ENCODE data around the gene ZMYND19.
"Not testable (repeated sequence)": the region's sequence is repeated elsewhere in the genome, so short reads cannot be mapped to it uniquely, and the experiment has no call there.

ZMYND19 gene

GRCh38 chr9:137564817-137565411 is 25.4 kb downstream of the ZMYND19 start:
- H3K36me3 ChIP-seq (ENCODE audit: control insufficient read depth, insufficient read depth, low read length), result peaks cover 24% of the 10 kb centered on the region

GRCh38 chr9:137564134-137564533 is 26.2 kb downstream of the ZMYND19 start:
- H3K36me3 ChIP-seq (ENCODE audit: control insufficient read depth, insufficient read depth, low read length), result peaks cover 24% of the 10 kb centered on the region
- no peaks in the 10 kb centered on the region for H3K9me3 ChIP-seq (ENCODE audit: control insufficient read depth, insufficient read depth, low read length)
- H3K4me1 ChIP-seq (ENCODE audit: control insufficient read depth, insufficient read depth, low read length), result no peaks in the 10 kb centered on the region
- no peak overlapping the region for H3K4me3 ChIP-seq (ENCODE audit: low read depth, low read length)
- H3K9ac ChIP-seq (ENCODE audit: low read depth, low read length), result no peak overlapping the region
- H3K27me3 ChIP-seq (ENCODE audit: control insufficient read depth, insufficient read depth, low read length), result no peaks in the 10 kb centered on the region

More at GRCh38 chr9:137564817-137565411, 25.4 kb downstream of the ZMYND19 start:
- Histone ChIP-seq H3K27me3 (ENCODE audit: control insufficient read depth, insufficient read depth, low read length) (no peaks in the 10 kb centered on the region), H3K4me1 (ENCODE audit: control insufficient read depth, insufficient read depth, low read length) (no peaks in the 10 kb centered on the region), H3K9me3 (ENCODE audit: control insufficient read depth, insufficient read depth, low read length) (no peaks in the 10 kb centered on the region), H3K4me3 (ENCODE audit: low read depth, low read length) (no peak overlapping the region), H3K9ac (ENCODE audit: low read depth, low read length) (no peak overlapping the region)

- Histone ChIP-seq H3K27me3 (ENCODE audit: control insufficient read depth, insufficient read depth, low read length) (no peaks in the 10 kb centered on the region), H3K4me1 (ENCODE audit: control insufficient read depth, insufficient read depth, low read length) (no peaks in the 10 kb centered on the region), H3K9ac (ENCODE audit: low read depth, low read length) (no peak overlapping the region), H3K4me3 (ENCODE audit: low read depth, low read length) (no peak overlapping the region), H3K36me3 (ENCODE audit: control insufficient read depth, insufficient read depth, low read length) (peaks cover 22% of the 10 kb centered on the region), H3K9me3 (ENCODE audit: control insufficient read depth, insufficient read depth, low read length) (no peaks in the 10 kb centered on the region)
Observed at GRCh38 chr9:137558127-137558526, 32.2 kb downstream of the ZMYND19 start.

GRCh38 chr9:137556069-137556838 is 34.1 kb downstream of the ZMYND19 start:
- H3K9me3 ChIP-seq (ENCODE audit: control insufficient read depth, insufficient read depth, low read length), result no peaks in the 10 kb centered on the region
- H3K4me1 ChIP-seq (ENCODE audit: control insufficient read depth, insufficient read depth, low read length), result no peaks in the 10 kb centered on the region
- no peaks in the 10 kb centered on the region for H3K27me3 ChIP-seq (ENCODE audit: control insufficient read depth, insufficient read depth, low read length)
- H3K9ac ChIP-seq (ENCODE audit: low read depth, low read length), result no peak overlapping the region
- no peak overlapping the region for H3K4me3 ChIP-seq (ENCODE audit: low read depth, low read length)
- peaks cover 21% of the 10 kb centered on the region for H3K36me3 ChIP-seq (ENCODE audit: control insufficient read depth, insufficient read depth, low read length)

GRCh38 chr9:137555179-137555578 is 35.1 kb downstream of the ZMYND19 start:
- Histone ChIP-seq H3K9ac (ENCODE audit: low read depth, low read length) (no peak overlapping the region), H3K36me3 (ENCODE audit: control insufficient read depth, insufficient read depth, low read length) (peaks cover 21% of the 10 kb centered on the region), H3K9me3 (ENCODE audit: control insufficient read depth, insufficient read depth, low read length) (no peaks in the 10 kb centered on the region), H3K4me1 (ENCODE audit: control insufficient read depth, insufficient read depth, low read length) (no peaks in the 10 kb centered on the region), H3K4me3 (ENCODE audit: low read depth, low read length) (no peak overlapping the region), H3K27me3 (ENCODE audit: control insufficient read depth, insufficient read depth, low read length) (no peaks in the 10 kb centered on the region)

- H3K27me3 ChIP-seq (ENCODE audit: control insufficient read depth, insufficient read depth, low read length), result no peaks in the 10 kb centered on the region
- peaks cover 21% of the 10 kb centered on the region for H3K36me3 ChIP-seq (ENCODE audit: control insufficient read depth, insufficient read depth, low read length)
- H3K4me3 ChIP-seq (ENCODE audit: low read depth, low read length), result no peak overlapping the region
- H3K4me1 ChIP-seq (ENCODE audit: control insufficient read depth, insufficient read depth, low read length), result no peaks in the 10 kb centered on the region
- no peaks in the 10 kb centered on the region for H3K9me3 ChIP-seq (ENCODE audit: control insufficient read depth, insufficient read depth, low read length)
- no peak overlapping the region for H3K9ac ChIP-seq (ENCODE audit: low read depth, low read length)
Observed at GRCh38 chr9:137554349-137554748, 36.0 kb downstream of the ZMYND19 start.

GRCh38 chr9:137553654-137554053 is 36.7 kb downstream of the ZMYND19 start:
- not testable (repeated sequence) for H3K4me1 ChIP-seq (ENCODE audit: control insufficient read depth, insufficient read depth, low read length); H3K4me3 ChIP-seq (ENCODE audit: low read depth, low read length); H3K27me3 ChIP-seq (ENCODE audit: control insufficient read depth, insufficient read depth, low read length); H3K9ac ChIP-seq (ENCODE audit: low read depth, low read length); H3K9me3 ChIP-seq (ENCODE audit: control insufficient read depth, insufficient read depth, low read length)
- peaks cover 21% of the 10 kb centered on the region for H3K36me3 ChIP-seq (ENCODE audit: control insufficient read depth, insufficient read depth, low read length)

- peak overlapping the region; percentile 85 for H3K4me3 ChIP-seq (ENCODE audit: low read depth, low read length)
- peak overlapping the region; percentile 76 for H3K9ac ChIP-seq (ENCODE audit: low read depth, low read length)
- no peaks in the 10 kb centered on the region for H3K4me1 ChIP-seq (ENCODE audit: control insufficient read depth, insufficient read depth, low read length)
Observed at GRCh38 chr9:137552022-137552768, 38.1 kb downstream of the ZMYND19 start.

GRCh38 chr9:137551264-137552021 is 38.9 kb downstream of the ZMYND19 start, which contains the start of gene MRPL41:
TSS of gene MRPL41 (plus strand) at chr9:137551879. CDS start at chr9:137552082, 203 bp downstream.
- H3K4me3 ChIP-seq (ENCODE audit: low read depth, low read length), result peak within 1 kb of the TSS; percentile 85
- H3K4me1 ChIP-seq (ENCODE audit: control insufficient read depth, insufficient read depth, low read length), result no peaks in the 10 kb centered on the region
- H3K9me3 ChIP-seq (ENCODE audit: control insufficient read depth, insufficient read depth, low read length), result no peaks in the 10 kb centered on the region
- no peaks in the 10 kb centered on the region for H3K27me3 ChIP-seq (ENCODE audit: control insufficient read depth, insufficient read depth, low read length)
- peaks cover 19% of the 10 kb centered on the region for H3K36me3 ChIP-seq (ENCODE audit: control insufficient read depth, insufficient read depth, low read length)
- peak within 1 kb of the TSS; percentile 76 for H3K9ac ChIP-seq (ENCODE audit: low read depth, low read length)

More at GRCh38 chr9:137552022-137552768, 38.1 kb downstream of the ZMYND19 start:
- no peaks in the 10 kb centered on the region for H3K27me3 ChIP-seq (ENCODE audit: control insufficient read depth, insufficient read depth, low read length)
- peaks cover 21% of the 10 kb centered on the region for H3K36me3 ChIP-seq (ENCODE audit: control insufficient read depth, insufficient read depth, low read length)
- H3K9me3 ChIP-seq (ENCODE audit: control insufficient read depth, insufficient read depth, low read length), result no peaks in the 10 kb centered on the region

- not testable (repeated sequence) for H3K9ac ChIP-seq (ENCODE audit: low read depth, low read length); H3K4me1 ChIP-seq (ENCODE audit: control insufficient read depth, insufficient read depth, low read length)
Observed at GRCh38 chr9:137550958-137551263, 39.4 kb downstream of the ZMYND19 start.

GRCh38 chr9:137550231-137550621 is 40.1 kb downstream of the ZMYND19 start, which contains the start of gene PNPLA7:
TSS of gene PNPLA7 (minus strand) at chr9:137550402. CDS start at chr9:137550197, 205 bp downstream.
- no peak within 1 kb of the TSS for H3K9ac ChIP-seq (ENCODE audit: low read depth, low read length)
- H3K9me3 ChIP-seq (ENCODE audit: control insufficient read depth, insufficient read depth, low read length), result no peaks in the 10 kb centered on the region
- H3K4me3 ChIP-seq (ENCODE audit: low read depth, low read length), result peak within 1 kb of the TSS; percentile 59
- no peaks in the 10 kb centered on the region for H3K27me3 ChIP-seq (ENCODE audit: control insufficient read depth, insufficient read depth, low read length)
- no peaks in the 10 kb centered on the region for H3K4me1 ChIP-seq (ENCODE audit: control insufficient read depth, insufficient read depth, low read length)
- H3K36me3 ChIP-seq (ENCODE audit: control insufficient read depth, insufficient read depth, low read length), result peaks cover 7% of the 10 kb centered on the region

More at GRCh38 chr9:137550958-137551263, 39.4 kb downstream of the ZMYND19 start:
- peak overlapping the region; percentile 59 for H3K4me3 ChIP-seq (ENCODE audit: low read depth, low read length)
- not testable (repeated sequence) for H3K27me3 ChIP-seq (ENCODE audit: control insufficient read depth, insufficient read depth, low read length); H3K9me3 ChIP-seq (ENCODE audit: control insufficient read depth, insufficient read depth, low read length)
- peaks cover 14% of the 10 kb centered on the region for H3K36me3 ChIP-seq (ENCODE audit: control insufficient read depth, insufficient read depth, low read length)

Measured in iPS-15b (cell line).